OCI-LY7 (cell line): ENCODE measurements around the gene NPAS2. TPM values are rescaled to one million over a fixed set of nuclear protein-coding genes. Genes with fewer than 3 reads are reported as not detected.

ENCODE experiments used
- BruUV-seq: library from RNA; stranded (reverse); fragments of 400-500 nt; replicated peaks from 2 replicates; lab custom pipeline; 2021; lab: Mats Ljungman, UMichigan
- CTCF ChIA-PET: fragments of 300-600 bp; sonication (Branson Sonifier 250); formaldehyde crosslinking; loops from one replicate; lab custom pipeline; 2022; ENCODE audit warnings: antibody characterized with exemption; ENCODE audit not compliant: unreplicated experiment; lab: Charles Lee
- POLR2A ChIA-PET: fragments of 300-600 bp; sonication (Branson Sonifier 250); formaldehyde crosslinking; loops from one replicate; lab custom pipeline; 2022; ENCODE audit warnings: antibody characterized with exemption; lab: Charles Lee
- DNase-seq: peaks from one replicate; pipeline ENCODE4 v3.0.0-alpha.2; 2015; ENCODE audit warnings: low spot score
- H2AFZ ChIP-seq: fragments of 200-600 bp; sonication (generic), shearing (Covaris generic); 2 replicates; pipeline ENCODE4 v1.6.1; 2014; ENCODE audit warnings: mild to moderate bottlenecking, antibody characterized with exemption, low read length, moderate library complexity
- H3K27ac ChIP-seq: fragments of 200-600 bp; sonication (generic); 2 replicates; pipeline ENCODE4 v1.5.1; 2014; ENCODE audit warnings: mixed run types, low read depth, mild to moderate bottlenecking, moderate library complexity, low read length, inconsistent platforms; ENCODE audit not compliant: poor library complexity, severe bottlenecking
- H3K36me3 ChIP-seq: fragments of 200-600 bp; sonication (generic); 2 replicates; pipeline ENCODE4 v1.6.1; 2014; ENCODE audit warnings: mild to moderate bottlenecking, antibody characterized with exemption, low read length, moderate library complexity, mixed read lengths; ENCODE audit not compliant: insufficient read depth
- H3K4me1 ChIP-seq: fragments of 200-600 bp; sonication (generic); 2 replicates; pipeline ENCODE4 v1.5.1; 2014; ENCODE audit warnings: mild to moderate bottlenecking, low read length; ENCODE audit not compliant: insufficient read depth, poor library complexity, severe bottlenecking
- H3K4me2 ChIP-seq: fragments of 200-600 bp; sonication (generic); 2 replicates; pipeline ENCODE4 v1.6.1; 2014; ENCODE audit warnings: mild to moderate bottlenecking, low read length
- H3K4me3 ChIP-seq: fragments of 200-600 bp; sonication (generic); 2 replicates; pipeline ENCODE4 v1.5.1; 2014; ENCODE audit warnings: mild to moderate bottlenecking, low read depth, low read length; ENCODE audit not compliant: poor library complexity, severe bottlenecking
- H3K79me2 ChIP-seq: fragments of 200-600 bp; sonication (generic); 2 replicates; pipeline ENCODE4 v1.6.1; 2016; ENCODE audit warnings: low read depth, mild to moderate bottlenecking, low read length, moderate library complexity, mixed read lengths; ENCODE audit not compliant: insufficient read depth
- H3K9me2 ChIP-seq: fragments of 200-600 bp; sonication (generic); 2 replicates; pipeline ENCODE4 v1.6.1; 2016; ENCODE audit warnings: mild to moderate bottlenecking, low read length, mixed read lengths; ENCODE audit not compliant: insufficient read depth
- H3K9me3 ChIP-seq: fragments of 200-600 bp; sonication (generic); 2 replicates; pipeline ENCODE4 v1.6.1; 2014; ENCODE audit warnings: mild to moderate bottlenecking, mixed run types, low read length, mixed read lengths
- H4K20me1 ChIP-seq: fragments of 200-600 bp; sonication (generic); 2 replicates; pipeline ENCODE4 v1.6.1; 2014; ENCODE audit warnings: mild to moderate bottlenecking, antibody characterized with exemption, low read length, moderate library complexity, mixed read lengths; ENCODE audit not compliant: insufficient read depth
- EZH2phosphoT487 ChIP-seq: fragments of 200-600 bp; sonication (generic); IDR thresholded peaks from 2 replicates; pipeline ENCODE4 v1.6.1; 2018; ENCODE audit warnings: low read depth, borderline replicate concordance, mild to moderate bottlenecking, mixed run types, antibody characterized with exemption, low read length, moderate library complexity, mixed read lengths
- intact Hi-C: fragments of 100-400 bp; cut with micrococcal nuclease; formaldehyde crosslinking; loops from one replicate; pipeline ENCODE4 v1.10.0; 2022; ENCODE audit not compliant: unreplicated experiment
- total RNA-seq, 2 experiments: library from RNA; depleted of rRNA in 1 of 2; stranded (reverse); fragments of >200 nt in 1 of 2; shearing (Covaris generic) in 1 of 2; gene quantifications; 2 replicates each; pipeline ENCODE4 v1.2.3, GENCODE V29; 2014 to 2022
- TF ChIP-seq, protein P1 (sequence below): fragments of 200-600 bp; sonication (generic); conservative IDR thresholded peaks from 2 replicates; pipeline ENCODE4 v1.5.1; 2014; ENCODE audit warnings: mild to moderate bottlenecking, antibody characterized with exemption, low read length, moderate library complexity, mixed read lengths

NPAS2 gene
- total RNA-seq, 2 experiments from 2014 or later: not detected

DNA sequence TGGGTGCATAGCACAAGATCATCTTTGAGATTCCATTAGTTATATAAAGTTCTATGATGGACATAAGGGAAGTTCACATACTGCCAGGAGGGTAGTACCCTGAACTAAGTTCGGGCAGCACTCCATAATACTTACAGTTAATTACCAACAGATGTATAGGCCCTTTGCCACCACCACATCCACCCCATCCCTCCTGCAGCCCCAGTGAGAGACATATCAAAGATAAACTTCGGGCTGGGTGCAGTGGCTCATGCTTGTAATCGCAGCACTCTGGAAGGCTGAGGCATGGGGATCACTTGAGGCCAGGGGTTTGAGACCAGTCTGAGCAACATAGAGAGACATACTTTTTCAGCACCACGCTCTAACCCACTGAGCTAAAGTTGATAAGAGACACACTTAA, 46.4 kb upstream of the NPAS2 start:
- H3K36me3 ChIP-seq: no peaks in the 10 kb centered on the region
- BruUV-seq: no TSS peak
- no peak overlapping the region for H3K4me3 ChIP-seq
- ChIA-PET CTCF (no interaction called here), POLR2A (interaction anchor here (0.7 kb wide), 1 partner anchor 18 kb away, joined by 3 read pairs; no protein-coding TSS in a partner anchor)
- no peaks in the 10 kb centered on the region for H3K9me3 ChIP-seq
- H3K79me2 ChIP-seq: no peaks in the 10 kb centered on the region
- no peak overlapping the region for H3K4me2 ChIP-seq
- no peaks in the 10 kb centered on the region for H3K9me2 ChIP-seq
- H3K4me1 ChIP-seq: no peaks in the 10 kb centered on the region
- TF ChIP-seq, protein P1, sequence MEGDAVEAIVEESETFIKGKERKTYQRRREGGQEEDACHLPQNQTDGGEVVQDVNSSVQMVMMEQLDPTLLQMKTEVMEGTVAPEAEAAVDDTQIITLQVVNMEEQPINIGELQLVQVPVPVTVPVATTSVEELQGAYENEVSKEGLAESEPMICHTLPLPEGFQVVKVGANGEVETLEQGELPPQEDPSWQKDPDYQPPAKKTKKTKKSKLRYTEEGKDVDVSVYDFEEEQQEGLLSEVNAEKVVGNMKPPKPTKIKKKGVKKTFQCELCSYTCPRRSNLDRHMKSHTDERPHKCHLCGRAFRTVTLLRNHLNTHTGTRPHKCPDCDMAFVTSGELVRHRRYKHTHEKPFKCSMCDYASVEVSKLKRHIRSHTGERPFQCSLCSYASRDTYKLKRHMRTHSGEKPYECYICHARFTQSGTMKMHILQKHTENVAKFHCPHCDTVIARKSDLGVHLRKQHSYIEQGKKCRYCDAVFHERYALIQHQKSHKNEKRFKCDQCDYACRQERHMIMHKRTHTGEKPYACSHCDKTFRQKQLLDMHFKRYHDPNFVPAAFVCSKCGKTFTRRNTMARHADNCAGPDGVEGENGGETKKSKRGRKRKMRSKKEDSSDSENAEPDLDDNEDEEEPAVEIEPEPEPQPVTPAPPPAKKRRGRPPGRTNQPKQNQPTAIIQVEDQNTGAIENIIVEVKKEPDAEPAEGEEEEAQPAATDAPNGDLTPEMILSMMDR: no peak
- no peak for TF ChIP-seq EZH2phosphoT487
- intact Hi-C loops: no loop called here
- H4K20me1 ChIP-seq: no peaks in the 10 kb centered on the region
- no peak overlapping the region for H2AFZ ChIP-seq
- no peak for DNase-seq
- no peak overlapping the region for H3K27ac ChIP-seq

DNA sequence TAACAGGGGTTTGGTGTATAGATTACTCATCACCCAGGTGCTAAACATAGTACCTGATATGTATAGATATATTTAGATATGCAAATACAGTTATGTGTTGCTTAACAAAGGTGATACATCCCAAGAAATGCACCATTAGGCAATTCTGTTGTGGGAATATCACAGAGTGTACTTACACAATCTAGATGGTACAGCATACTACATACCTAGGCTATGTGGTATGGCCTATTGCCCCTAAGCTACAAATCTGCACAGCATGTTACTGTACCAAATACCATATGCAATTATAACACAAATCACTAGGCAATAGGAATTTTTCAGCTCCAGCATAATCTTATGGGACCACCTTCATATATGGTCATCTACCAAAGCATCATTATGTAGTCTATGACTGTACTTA, 43.5 kb upstream of the NPAS2 start:
- H2AFZ ChIP-seq: no peak overlapping the region

More for the DNA sequence above, 43.5 kb upstream of the NPAS2 start:
- Histone ChIP-seq H4K20me1 (no peaks in the 10 kb centered on the region), H3K36me3 (no peaks in the 10 kb centered on the region), H3K4me1 (no peaks in the 10 kb centered on the region), H3K27ac (no peak overlapping the region), H3K79me2 (no peaks in the 10 kb centered on the region), H3K9me2 (no peaks in the 10 kb centered on the region), H3K9me3 (no peaks in the 10 kb centered on the region), H3K4me2 (no peak overlapping the region), H3K4me3 (no peak overlapping the region)
- ChIA-PET POLR2A (no interaction called here), CTCF (no interaction called here)
- DNase-seq: no peak
- BruUV-seq: no TSS peak
- intact Hi-C loops: no loop called here
- TF ChIP-seq EZH2phosphoT487: no peak
- TF ChIP-seq, protein P1: no peak
